B cell (primary cell): ENCODE measurements around the gene NHEJ1. TPM values are rescaled to one million over a fixed set of nuclear protein-coding genes. Genes with fewer than 3 reads are reported as not detected.

Experiments
- ATAC-seq: fragments of 200-7000 bp; cut with Tn5 transposase; one replicate; pipeline ENCODE4 v1.10.0; 2021; ENCODE audit warnings: low read depth, mild to moderate bottlenecking, moderate number of reproducible peaks, moderate library complexity
- CTCF ChIA-PET: fragments of 350-600 bp; sonication (Branson Sonifier 250); formaldehyde crosslinking; loops from one replicate; lab custom pipeline; 2021; ENCODE audit warnings: antibody characterized with exemption, inconsistent platforms; lab: Charles Lee
- POLR2A ChIA-PET: fragments of 350-600 bp; sonication (Branson Sonifier 250); formaldehyde crosslinking; loops from one replicate; lab custom pipeline; 2021; ENCODE audit warnings: antibody characterized with exemption; lab: Charles Lee
- DNase-seq: peaks from one replicate; pipeline ENCODE4 v3.0.0; 2013
- H2AFZ ChIP-seq: 2 replicates; pipeline ENCODE4 v1.6.1; 2012; ENCODE audit warnings: mild to moderate bottlenecking, low read depth, low read length; ENCODE audit not compliant: insufficient read depth, poor library complexity, severe bottlenecking
- H3K27ac ChIP-seq, 2 donors: 1 replicate in 1 of 2; 2 replicates in 1 of 2; pipeline ENCODE4 v1.5.1; 2012 to 2013; ENCODE audit warnings: low read length in 2 of 2, mild to moderate bottlenecking in 2 of 2, moderate library complexity in 1 of 2
- H3K27me3 ChIP-seq, 4 experiments: fragments of 200-600 bp in 1 of 4; sonication (generic) in 1 of 4; replicated peaks in 1 of 4; 1 replicate in 2 of 4; 2 replicates in 2 of 4; pipeline versions ENCODE4 v1.6.1 to v1.7.0; 2013 to 2016; ENCODE audit warnings: low read length in 3 of 4, mild to moderate bottlenecking in 2 of 4, mixed read lengths in 1 of 4, moderate library complexity in 1 of 4; ENCODE audit not compliant: insufficient read depth in 4 of 4, control insufficient read depth in 3 of 4; ENCODE audit errors: control extremely low read depth in 1 of 4
- H3K36me3 ChIP-seq, 2 experiments: replicated peaks in 1 of 2; 1 replicate in 1 of 2; 2 replicates in 1 of 2; pipeline versions ENCODE4 v1.6.1 to v1.7.1; 2013; ENCODE audit warnings: low read length in 1 of 2; ENCODE audit not compliant: insufficient read depth in 2 of 2, control insufficient read depth in 1 of 2; ENCODE audit errors: control extremely low read depth in 1 of 2, extremely low read depth in 1 of 2
- H3K4me1 ChIP-seq, 2 donors: fragments of 200-600 bp in 1 of 2; sonication (generic) in 1 of 2; 1 replicate in 1 of 2; 2 replicates in 1 of 2; pipeline versions ENCODE4 v1.5.1 to v1.6.1; 2013 to 2017; ENCODE audit warnings: low read length in 2 of 2; ENCODE audit not compliant: control insufficient read depth in 2 of 2, insufficient read depth in 2 of 2
- H3K4me2 ChIP-seq: replicated peaks from 2 replicates; pipeline ENCODE3; 2012; ENCODE audit warnings: mild to moderate bottlenecking, low read depth, low read length; ENCODE audit not compliant: poor library complexity, severe bottlenecking
- H3K4me3 ChIP-seq, 5 experiments: fragments of 200-600 bp in 1 of 5; sonication (generic) in 1 of 5; 1 replicate in 3 of 5; 2 replicates in 2 of 5; pipeline versions ENCODE4 v1.5.1 to v1.7.0; 2011 to 2016; ENCODE audit warnings: low read length in 4 of 5, mild to moderate bottlenecking in 4 of 5, low read depth in 2 of 5, control low read depth in 1 of 5, moderate library complexity in 1 of 5; ENCODE audit not compliant: insufficient read depth in 1 of 5; ENCODE audit errors: control extremely low read depth in 1 of 5, extremely low read depth in 1 of 5
- H3K79me2 ChIP-seq: fragments of 200-600 bp; sonication (generic); one replicate; pipeline ENCODE4 v1.6.0; 2016; ENCODE audit warnings: low read length; ENCODE audit not compliant: control insufficient read depth, insufficient read depth
- H3K9ac ChIP-seq: fragments of 200-600 bp; sonication (generic); 2 replicates; pipeline ENCODE4 v1.6.1; 2017; ENCODE audit warnings: mild to moderate bottlenecking, low read length, moderate library complexity
- H3K9me3 ChIP-seq, 3 donors: one replicate each; pipeline versions ENCODE4 v1.6.1 to v1.7.1; 2013; ENCODE audit warnings: low read length in 2 of 3; ENCODE audit not compliant: control insufficient read depth in 2 of 3, insufficient read depth in 1 of 3; ENCODE audit errors: control extremely low read depth in 1 of 3
- H4K20me1 ChIP-seq: 2 replicates; pipeline ENCODE4 v1.6.0; 2012; ENCODE audit warnings: mild to moderate bottlenecking, low read length; ENCODE audit not compliant: insufficient read depth, control insufficient read depth, poor library complexity, severe bottlenecking
- H3K27ac Mint-ChIP-seq: one replicate; pipeline ENCODE4 v1.8.0; 2021; ENCODE audit warnings: mixed read lengths
- H3K27me3 Mint-ChIP-seq: one replicate; pipeline ENCODE4 v1.8.0; 2021; ENCODE audit warnings: mixed read lengths
- H3K4me1 Mint-ChIP-seq: one replicate; pipeline ENCODE4 v1.8.0; 2021; ENCODE audit warnings: mixed read lengths
- H3K4me3 Mint-ChIP-seq: one replicate; pipeline ENCODE4 v1.8.0; 2021; ENCODE audit warnings: mixed read lengths
- H3K9me3 Mint-ChIP-seq: one replicate; pipeline ENCODE4 v1.8.0; 2022; ENCODE audit warnings: mixed read lengths; ENCODE audit not compliant: insufficient read depth
- EZH2 ChIP-seq: IDR thresholded peaks from 2 replicates; pipeline ENCODE4 v1.6.1; 2012; ENCODE audit warnings: borderline replicate concordance, low read depth, mild to moderate bottlenecking, moderate library complexity, low read length; ENCODE audit not compliant: insufficient read depth, poor library complexity, severe bottlenecking
- WGBS: methylation state at CpG from one replicate; pipeline ENCODE4 v1.1.5; 2013; ENCODE audit warnings: missing lambda C conversion rate; ENCODE audit not compliant: insufficient coverage; 5-methylcytosine and 5-hydroxymethylcytosine counted together
- intact Hi-C: fragments of 100-400 bp; cut with micrococcal nuclease; formaldehyde crosslinking; loops from one replicate; pipeline ENCODE4 v1.10.0; 2022
- polyA plus RNA-seq: library from polyadenylated mRNA; depleted of rRNA; stranded (reverse); fragments of >200 nt; gene quantifications from 2 replicates; pipeline ENCODE4 v1.2.3, GENCODE V29; 2012
- total RNA-seq, 2 donors: library from RNA; stranded (reverse); fragments of 120-200 nt in 1 of 2; gene quantifications; 1 replicate in 1 of 2; 2 replicates in 1 of 2; pipeline versions ENCODE4 v1.2.3 to v1.2.4, GENCODE V29; 2013 to 2022
- TF ChIP-seq, protein P1 (sequence below): fragments of 200-600 bp; IDR thresholded peaks from one replicate; pipeline ENCODE4 v1.8.0; 2022; ENCODE audit warnings: antibody characterized with exemption, mild to moderate bottlenecking

NHEJ1 gene
- total and polyA plus RNA-seq, 2 donors (not counting 1 experiment from before 2014, with no cell fraction given) = 14.9 to 25.0 TPM

DNA sequence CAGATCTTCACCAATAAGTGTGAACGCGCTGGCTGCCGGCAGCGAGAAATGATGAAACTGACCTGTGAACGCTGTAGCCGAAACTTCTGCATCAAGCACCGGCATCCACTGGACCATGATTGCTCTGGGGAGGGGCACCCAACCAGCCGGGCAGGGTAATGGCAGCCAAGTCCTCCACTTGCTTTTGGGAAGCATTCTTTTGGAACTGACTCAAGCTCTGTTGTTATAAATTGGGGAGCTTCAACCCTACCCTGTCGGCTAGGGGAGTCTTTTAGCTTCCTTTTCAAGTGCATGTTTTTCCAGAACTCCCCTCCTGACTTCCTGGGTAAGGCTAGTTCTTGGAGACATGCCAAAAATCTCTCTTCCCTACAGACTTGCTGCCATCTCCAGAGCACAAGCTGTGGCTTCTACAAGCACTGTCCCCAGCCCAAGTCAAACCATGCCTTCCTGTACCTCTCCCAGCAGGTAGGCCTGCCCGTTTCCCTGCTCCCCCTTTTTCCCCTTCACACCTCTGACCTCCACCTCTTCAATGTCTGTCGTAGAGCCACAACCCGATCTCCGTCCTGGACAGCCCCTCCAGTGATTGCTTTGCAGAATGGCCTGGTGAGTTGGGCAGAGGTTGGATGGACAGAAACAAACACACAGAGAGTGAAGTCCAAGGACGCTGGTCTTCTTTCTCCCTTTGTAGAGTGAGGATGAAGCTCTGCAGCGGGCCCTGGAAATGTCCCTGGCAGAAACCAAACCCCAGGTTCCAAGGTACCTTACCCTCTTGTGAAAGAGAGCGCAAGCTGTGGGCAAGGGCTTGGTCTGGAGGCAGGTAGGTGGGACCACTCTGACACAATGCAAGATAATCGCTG lies 47.5 kb upstream of the NHEJ1 start:
- ChIA-PET CTCF (interaction anchor here (0.7 to 7.3 kb wide), 9 partner anchors 16 to 92 kb away, joined by 3 to 65 read pairs (median 4); partner anchors contain the start of genes CNPPD1, NHEJ1 and TUBA4A), POLR2A (interaction anchor here (3.0 kb wide), 1 partner anchor 32 kb away, joined by 46 read pairs; the partner anchor contains the start of genes CNPPD1 and RETREG2)
- peak overlapping the region; percentile 79 for H3K27ac Mint-ChIP-seq
- intact Hi-C loops = loop anchor here (1.0 to 2.0 kb wide), 2 partner anchors 21 to 37 kb away; partner anchors contain the start of genes ANKZF1, ATG9A, GLB1L and STK16
- peaks cover 28% of the 10 kb centered on the region for H3K4me1 Mint-ChIP-seq
- Histone ChIP-seq H2AFZ (no peak overlapping the region), H3K9me3 (no peaks in the 10 kb centered on the region), H3K4me3 (no peak overlapping the region), H3K36me3 (peaks cover 7 to 24% of the 10 kb centered on the region in 2 experiments), H4K20me1 (peaks cover 14% of the 10 kb centered on the region), H3K79me2 (peaks cover 6% of the 10 kb centered on the region), H3K27ac (peak overlapping the region in 1 of 2 donors; percentile 94), H3K9ac (no peak overlapping the region), H3K4me1 (peaks cover 16 to 23% of the 10 kb centered on the region in 2 donors), H3K4me2 (peak overlapping the region; percentile 80), H3K27me3 (no peaks in the 10 kb centered on the region)
- DNase-seq (no peak), ATAC-seq (no peak)
- no peaks in the 10 kb centered on the region for H3K27me3 Mint-ChIP-seq
- WGBS = 85% methylated on average over 11 of the region's 17 CpGs
- TF ChIP-seq EZH2 = no peak
- TF ChIP-seq, protein P1, sequence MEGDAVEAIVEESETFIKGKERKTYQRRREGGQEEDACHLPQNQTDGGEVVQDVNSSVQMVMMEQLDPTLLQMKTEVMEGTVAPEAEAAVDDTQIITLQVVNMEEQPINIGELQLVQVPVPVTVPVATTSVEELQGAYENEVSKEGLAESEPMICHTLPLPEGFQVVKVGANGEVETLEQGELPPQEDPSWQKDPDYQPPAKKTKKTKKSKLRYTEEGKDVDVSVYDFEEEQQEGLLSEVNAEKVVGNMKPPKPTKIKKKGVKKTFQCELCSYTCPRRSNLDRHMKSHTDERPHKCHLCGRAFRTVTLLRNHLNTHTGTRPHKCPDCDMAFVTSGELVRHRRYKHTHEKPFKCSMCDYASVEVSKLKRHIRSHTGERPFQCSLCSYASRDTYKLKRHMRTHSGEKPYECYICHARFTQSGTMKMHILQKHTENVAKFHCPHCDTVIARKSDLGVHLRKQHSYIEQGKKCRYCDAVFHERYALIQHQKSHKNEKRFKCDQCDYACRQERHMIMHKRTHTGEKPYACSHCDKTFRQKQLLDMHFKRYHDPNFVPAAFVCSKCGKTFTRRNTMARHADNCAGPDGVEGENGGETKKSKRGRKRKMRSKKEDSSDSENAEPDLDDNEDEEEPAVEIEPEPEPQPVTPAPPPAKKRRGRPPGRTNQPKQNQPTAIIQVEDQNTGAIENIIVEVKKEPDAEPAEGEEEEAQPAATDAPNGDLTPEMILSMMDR = no peak
- no peaks in the 10 kb centered on the region for H3K9me3 Mint-ChIP-seq
- peak overlapping the region; percentile 69 for H3K4me3 Mint-ChIP-seq
